Liver (tissue), 9 donors: ENCODE measurements around the gene SOX5. TPM values are rescaled to one million over a fixed set of nuclear protein-coding genes. Genes with fewer than 3 reads are reported as not detected.

Experiments
- DNase-seq: peaks from one replicate; pipeline ENCODE4 v3.0.0-alpha.2; 2017; ENCODE audit warnings: low spot score
- H3K27ac ChIP-seq, 2 donors: one replicate each; pipeline ENCODE4 v1.7.0; 2013; ENCODE audit warnings: inconsistent platforms in 2 of 2, low read length in 2 of 2, control low read depth in 1 of 2, low read depth in 1 of 2, mild to moderate bottlenecking in 1 of 2
- H3K27me3 ChIP-seq, 4 donors: one replicate each; pipeline versions ENCODE4 v1.6.1 to v1.7.0; 2013; ENCODE audit warnings: low read length in 3 of 4, inconsistent platforms in 1 of 4, mild to moderate bottlenecking in 1 of 4, moderate library complexity in 1 of 4; ENCODE audit not compliant: control insufficient read depth in 4 of 4, insufficient read depth in 4 of 4
- H3K36me3 ChIP-seq, 4 donors: one replicate each; pipeline versions ENCODE4 v1.6.1 to v1.7.0; 2013; ENCODE audit warnings: low read length in 3 of 4, mild to moderate bottlenecking in 3 of 4, low read depth in 1 of 4, moderate library complexity in 1 of 4; ENCODE audit not compliant: control insufficient read depth in 4 of 4, insufficient read depth in 3 of 4
- H3K4me1 ChIP-seq, 4 donors: one replicate each; pipeline versions ENCODE4 v1.6.1 to v1.7.0; 2013; ENCODE audit warnings: low read length in 3 of 4, mild to moderate bottlenecking in 3 of 4, moderate library complexity in 1 of 4; ENCODE audit not compliant: control insufficient read depth in 4 of 4, insufficient read depth in 4 of 4
- H3K4me3 ChIP-seq, 3 donors: one replicate each; pipeline versions ENCODE4 v1.6.1 to v1.7.0; 2013; ENCODE audit warnings: low read length in 3 of 3, control low read depth in 1 of 3, low read depth in 1 of 3, mild to moderate bottlenecking in 1 of 3
- H3K9ac ChIP-seq, 2 donors: one replicate each; pipeline ENCODE4 v1.7.0; 2013; ENCODE audit warnings: low read length in 2 of 2, mild to moderate bottlenecking in 2 of 2, moderate library complexity in 2 of 2, control low read depth in 1 of 2, low read depth in 1 of 2
- H3K9me3 ChIP-seq, 4 donors: one replicate each; pipeline versions ENCODE4 v1.6.1 to v1.7.0; 2013; ENCODE audit warnings: low read length in 3 of 4; ENCODE audit not compliant: control insufficient read depth in 4 of 4
- EGR1 ChIP-seq, 2 donors: IDR thresholded peaks; 2 replicates each; pipeline ENCODE4 v1.6.1; 2016 to 2018; ENCODE audit warnings: antibody characterized with exemption in 2 of 2, low read depth in 2 of 2
- FOXA1 ChIP-seq: IDR thresholded peaks from 2 replicates; pipeline ENCODE4 v1.6.1; 2016; ENCODE audit warnings: antibody characterized with exemption
- FOXA2 ChIP-seq: IDR thresholded peaks from 2 replicates; pipeline ENCODE4 v1.6.1; 2016; ENCODE audit warnings: antibody characterized with exemption
- HNF4A ChIP-seq, 2 donors: conservative IDR thresholded peaks; 2 replicates each; pipeline ENCODE4 v1.6.1; 2016; ENCODE audit warnings: antibody characterized with exemption in 2 of 2, mild to moderate bottlenecking in 2 of 2
- HNF4G ChIP-seq: IDR thresholded peaks from 2 replicates; pipeline ENCODE4 v1.6.1; 2016; ENCODE audit warnings: antibody characterized with exemption
- JUND ChIP-seq, 2 donors: IDR thresholded peaks; 2 replicates each; pipeline ENCODE4 v1.6.1; 2016; ENCODE audit warnings: antibody characterized with exemption in 2 of 2
- NR2F2 ChIP-seq: IDR thresholded peaks from 2 replicates; pipeline ENCODE4 v1.6.1; 2016; ENCODE audit warnings: antibody characterized with exemption
- RAD21 ChIP-seq, 2 donors: IDR thresholded peaks; 2 replicates each; pipeline ENCODE4 v1.6.1; 2016; ENCODE audit warnings: antibody characterized with exemption in 2 of 2, mild to moderate bottlenecking in 2 of 2
- SP1 ChIP-seq: IDR thresholded peaks from 2 replicates; pipeline ENCODE4 v1.6.1; 2018; ENCODE audit warnings: antibody characterized with exemption, mild to moderate bottlenecking
- YY1 ChIP-seq: IDR thresholded peaks from 2 replicates; pipeline ENCODE4 v1.6.1; 2016; ENCODE audit warnings: antibody characterized with exemption, mild to moderate bottlenecking
- WGBS: extraction: QIAGEN DNeasy Blood & Tissue Kit; methylation state at CpG from one replicate; pipeline ENCODE4 v1.1.7; 2013; 5-methylcytosine and 5-hydroxymethylcytosine counted together
- polyA plus RNA-seq, 2 donors: library from polyadenylated mRNA; stranded (reverse) in 1 of 2; unstranded in 1 of 2; fragments of 200-250 nt in 1 of 2; fragments of >200 nt in 1 of 2; fragmentation: Nextera tagmentation in 1 of 2; extraction: Ambion mirVana in 1 of 2; gene quantifications; one replicate each; pipeline versions ENCODE4 v1.2.1 to v1.2.3, GENCODE V29; 2013 to 2015
- total RNA-seq, 2 donors: library from RNA; depleted of rRNA; stranded (reverse); fragments of >200 nt; gene quantifications; one replicate each; pipeline ENCODE4 v1.2.3, GENCODE V29; 2014
- TF ChIP-seq, protein P1 (sequence below): IDR thresholded peaks from 2 replicates; pipeline ENCODE4 v1.6.1; 2016; ENCODE audit warnings: antibody characterized with exemption, mild to moderate bottlenecking
- donor health status: healthy.
- donor health status: healthy.
- donor health status: healthy.
- donor health status: healthy.
- donor health status: healthy.

SOX5 gene
- total and polyA plus RNA-seq, 4 donors, result 2.3 to 42.4 (median 12.3) TPM

DNA sequence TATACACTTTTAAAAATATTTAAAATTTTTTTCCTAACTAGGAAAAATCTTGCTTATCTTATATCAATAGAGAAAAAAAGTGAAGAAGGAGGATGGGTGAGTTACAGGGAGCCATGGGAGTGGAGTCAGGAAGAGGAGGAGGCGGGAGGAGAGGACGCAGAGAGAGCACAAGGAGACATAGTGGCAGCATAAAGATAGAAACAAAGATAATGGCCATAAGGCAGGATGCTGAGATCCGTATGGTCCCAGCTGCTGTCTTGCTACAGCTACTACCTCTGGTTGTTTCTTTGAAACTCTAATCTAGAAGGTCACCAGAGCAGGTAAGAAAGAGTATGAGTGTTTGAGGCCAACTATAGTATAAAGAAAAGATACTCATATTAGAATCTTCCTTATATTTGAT is 2.6 kb upstream of the SOX5 start (continued):
- TF ChIP-seq, protein P1, sequence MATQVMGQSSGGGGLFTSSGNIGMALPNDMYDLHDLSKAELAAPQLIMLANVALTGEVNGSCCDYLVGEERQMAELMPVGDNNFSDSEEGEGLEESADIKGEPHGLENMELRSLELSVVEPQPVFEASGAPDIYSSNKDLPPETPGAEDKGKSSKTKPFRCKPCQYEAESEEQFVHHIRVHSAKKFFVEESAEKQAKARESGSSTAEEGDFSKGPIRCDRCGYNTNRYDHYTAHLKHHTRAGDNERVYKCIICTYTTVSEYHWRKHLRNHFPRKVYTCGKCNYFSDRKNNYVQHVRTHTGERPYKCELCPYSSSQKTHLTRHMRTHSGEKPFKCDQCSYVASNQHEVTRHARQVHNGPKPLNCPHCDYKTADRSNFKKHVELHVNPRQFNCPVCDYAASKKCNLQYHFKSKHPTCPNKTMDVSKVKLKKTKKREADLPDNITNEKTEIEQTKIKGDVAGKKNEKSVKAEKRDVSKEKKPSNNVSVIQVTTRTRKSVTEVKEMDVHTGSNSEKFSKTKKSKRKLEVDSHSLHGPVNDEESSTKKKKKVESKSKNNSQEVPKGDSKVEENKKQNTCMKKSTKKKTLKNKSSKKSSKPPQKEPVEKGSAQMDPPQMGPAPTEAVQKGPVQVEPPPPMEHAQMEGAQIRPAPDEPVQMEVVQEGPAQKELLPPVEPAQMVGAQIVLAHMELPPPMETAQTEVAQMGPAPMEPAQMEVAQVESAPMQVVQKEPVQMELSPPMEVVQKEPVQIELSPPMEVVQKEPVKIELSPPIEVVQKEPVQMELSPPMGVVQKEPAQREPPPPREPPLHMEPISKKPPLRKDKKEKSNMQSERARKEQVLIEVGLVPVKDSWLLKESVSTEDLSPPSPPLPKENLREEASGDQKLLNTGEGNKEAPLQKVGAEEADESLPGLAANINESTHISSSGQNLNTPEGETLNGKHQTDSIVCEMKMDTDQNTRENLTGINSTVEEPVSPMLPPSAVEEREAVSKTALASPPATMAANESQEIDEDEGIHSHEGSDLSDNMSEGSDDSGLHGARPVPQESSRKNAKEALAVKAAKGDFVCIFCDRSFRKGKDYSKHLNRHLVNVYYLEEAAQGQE, result no peak

DNA sequence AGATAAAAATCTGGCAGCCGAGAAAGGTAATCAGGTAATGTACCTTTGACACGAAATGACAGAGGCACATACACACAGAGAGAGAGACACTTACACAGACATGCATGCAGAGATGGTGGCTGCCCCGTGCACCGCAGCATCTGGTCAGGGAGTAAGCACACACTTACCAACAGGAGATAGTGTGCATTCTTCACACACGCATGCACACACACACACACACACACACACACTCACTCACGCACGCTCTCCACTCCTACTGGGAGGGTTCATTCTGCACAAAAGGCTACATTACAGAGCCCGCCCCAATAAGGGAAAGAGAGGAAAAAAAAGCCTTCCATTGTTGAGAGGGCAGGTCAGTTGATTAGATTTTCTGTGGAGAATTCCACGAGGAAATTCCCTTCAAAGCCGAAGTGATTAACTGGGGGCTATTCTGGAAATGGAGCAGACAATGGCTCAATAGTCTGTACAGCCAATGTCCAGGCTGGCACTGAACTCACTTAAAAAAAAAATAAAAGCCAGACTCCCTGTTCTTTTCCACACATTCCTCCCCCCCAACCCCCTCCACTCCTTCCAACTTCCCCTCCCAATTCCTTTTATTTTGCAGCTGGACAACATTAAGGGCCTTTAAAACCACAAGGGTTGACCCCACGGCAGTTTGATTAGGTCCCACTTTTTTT is 1.4 kb upstream of the SOX5 start:
- Histone ChIP-seq H3K4me3 (peak overlapping the region; percentile 50 to 81 (median 62)), H3K36me3 (no peaks in the 10 kb centered on the region), H3K27me3 (no peaks in the 10 kb centered on the region), H3K9me3 (no peaks in the 10 kb centered on the region), H3K9ac (peak overlapping the region; percentile 74 to 78), H3K4me1 (peaks cover 0 to 33% (median 12%) of the 10 kb centered on the region in 4 donors), H3K27ac (peak overlapping the region; percentile 63 to 84)
- 15% methylated on average over 11 of the region's 11 CpGs for WGBS
- TF ChIP-seq, protein P1, result no peak
- TF ChIP-seq YY1, result peak; percentile 62
- DNase-seq, result no peak

DNA sequence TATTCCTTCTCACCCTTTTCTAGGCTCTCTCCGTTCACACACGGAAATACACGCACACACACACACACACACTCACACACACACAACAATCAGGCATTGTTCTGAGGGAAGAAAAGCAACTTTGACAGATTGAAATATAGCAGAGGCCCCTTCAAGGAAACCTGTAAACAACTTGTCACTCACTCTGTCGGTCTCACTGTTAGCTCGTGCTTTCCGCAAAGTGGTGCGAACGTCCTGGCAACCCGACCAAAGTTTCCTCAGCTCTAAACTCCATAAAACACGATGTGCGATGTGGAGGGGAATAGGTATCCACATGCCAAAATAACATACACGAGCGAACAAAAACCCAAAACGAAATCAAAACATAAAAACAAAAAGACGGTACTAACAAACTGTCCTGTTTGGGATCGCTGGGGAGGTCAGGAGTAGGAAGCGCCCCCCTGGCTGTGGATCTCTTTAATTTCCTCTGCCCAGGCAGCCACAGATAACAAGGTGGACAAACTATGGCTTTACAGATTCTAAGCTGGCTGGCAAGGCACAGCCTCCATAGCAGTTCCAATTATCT is 822 bp upstream of the SOX5 start:
- DNase-seq, result no peak
- Histone ChIP-seq H3K27ac (peak overlapping the region; percentile 63 to 84), H3K4me3 (peak overlapping the region; percentile 50 to 81 (median 62)), H3K4me1 (peaks cover 0 to 37% (median 17%) of the 10 kb centered on the region in 4 donors), H3K9me3 (no peaks in the 10 kb centered on the region), H3K27me3 (no peaks in the 10 kb centered on the region), H3K9ac (peak overlapping the region; percentile 78 to 81), H3K36me3 (no peaks in the 10 kb centered on the region)
- no peak for TF ChIP-seq RAD21 (IDR thresholded peaks at IDR 0.05)
- no peak for TF ChIP-seq FOXA2
- TF ChIP-seq SP1, result no peak
- no peak for TF ChIP-seq FOXA1
- TF ChIP-seq NR2F2, result no peak
- no peak for TF ChIP-seq JUND (IDR thresholded peaks at IDR 0.05)
- TF ChIP-seq HNF4G, result no peak
- TF ChIP-seq, protein P1, result no peak
- TF ChIP-seq EGR1 (IDR thresholded peaks at IDR 0.05; ENCODE audit: low read depth in 2 of 2), result no peak
- TF ChIP-seq YY1, result no peak
- no peak for TF ChIP-seq HNF4A (conservative IDR thresholded peaks at IDR 0.05)
- WGBS, result 1% methylated on average over 17 of the region's 17 CpGs
